Ovary (tissue), 9 donors: ENCODE results near the gene NUDT1. TPM values are rescaled to one million over a fixed set of nuclear protein-coding genes. Genes with fewer than 3 reads are reported as not detected.

Source experiments
- DNase-seq, 5 donors: peaks; one replicate each; pipeline ENCODE4 v3.0.0-alpha.2; 2019 to 2020
- H3K27ac ChIP-seq, 2 donors: fragments of 200-600 bp; one replicate each; pipeline versions ENCODE4 v1.5.1 to v1.8.0; 2019 to 2022
- H3K27me3 ChIP-seq: fragments of 200-600 bp; one replicate; pipeline ENCODE4 v1.8.0; 2022
- H3K36me3 ChIP-seq: fragments of 200-600 bp; sonication (generic); one replicate; pipeline ENCODE4 v1.5.1; 2019
- H3K4me1 ChIP-seq: one replicate; pipeline ENCODE4 v1.8.1; 2013; ENCODE audit warnings: mild to moderate bottlenecking, moderate library complexity; ENCODE audit not compliant: insufficient read depth
- H3K4me3 ChIP-seq: fragments of 200-600 bp; sonication (generic); one replicate; pipeline ENCODE4 v1.5.1; 2017
- H3K9me3 ChIP-seq, 2 donors: fragments of 200-600 bp in 1 of 2; sonication (generic) in 1 of 2; one replicate each; pipeline versions ENCODE4 v1.5.1 to v1.8.1; 2013 to 2019; ENCODE audit warnings: mild to moderate bottlenecking in 1 of 2, moderate library complexity in 1 of 2
- CTCF ChIP-seq, 3 donors: fragments of 450-650 bp in 2 of 3; fragments of 200-600 bp in 1 of 3; IDR thresholded peaks; one replicate each; pipeline versions ENCODE4 v1.5.1 to v1.8.0; 2016 to 2022; ENCODE audit warnings: antibody characterized with exemption in 3 of 3, mild to moderate bottlenecking in 1 of 3
- EP300 ChIP-seq: sonication (generic); formaldehyde crosslinking; IDR thresholded peaks from one replicate; pipeline ENCODE4 v1.6.1; 2017; ENCODE audit warnings: antibody characterized with exemption
- POLR2A ChIP-seq: fragments of 450-650 bp; IDR thresholded peaks from one replicate; pipeline ENCODE4 v1.6.1; 2017; ENCODE audit warnings: antibody characterized with exemption, mild to moderate bottlenecking, moderate library complexity
- WGBS, 3 donors: extraction: QIAGEN DNeasy Blood & Tissue Kit in 1 of 3; methylation state at CpG; one replicate each; pipeline versions ENCODE4 v1.1.5 to v1.1.7; 2013 to 2017; 5-methylcytosine and 5-hydroxymethylcytosine counted together
- intact Hi-C, 4 donors: fragments of 100-400 bp; cut with DNase I; formaldehyde crosslinking; loops; one replicate each; pipeline versions ENCODE4 v1.11.0 to v1.15.1; 2022 to 2023
- polyA plus RNA-seq, 2 donors: library from polyadenylated mRNA; stranded (reverse); fragments of 200-250 nt in 1 of 2; fragments of 350-450 nt in 1 of 2; fragmentation: Illumina TruSeq in 1 of 2; extraction: RNeasy Lipid Tissue Mini Kit (QIAGEN cat#74804) in 1 of 2; gene quantifications; one replicate each; pipeline ENCODE4 v1.2.3, GENCODE V29; 2013 to 2014
- total RNA-seq, 7 donors: library from RNA; depleted of rRNA in 2 of 7; stranded (reverse); fragments of >200 nt in 2 of 7; fragmentation: NEBNext Ultra II Directional in 3 of 7; extraction: Animal tissue kit (Norgen Biotek cat#: 25700) in 3 of 7; gene quantifications; one replicate each; pipeline versions ENCODE4 v1.1.0 to v1.2.4, GENCODE V29; 2016 to 2023
- donor health status: DM: no; HTN: no; CAD: no; lungs with moderate emphysema.
- donor health status: DM: no; HTN: no; CAD: no.
- donor health status: Bipolar disorder and iron deficiency.
- donor health status: DM: yes; HTN: yes; CAD: no.
- donor health status: DM: no; HTN: no; CAD: no.
- donor health status: DM: yes; HTN: yes; CAD: no.

The NUDT1 gene
- total and polyA plus RNA-seq, 9 donors: 2.3 to 15.6 (median 9.1) TPM

- no peak overlapping the region for H3K4me3 ChIP-seq
- intact Hi-C loops: no loop called here
- H3K27me3 ChIP-seq: no peaks in the 10 kb centered on the region
- H3K4me1 ChIP-seq: no peaks in the 10 kb centered on the region
- H3K36me3 ChIP-seq: no peaks in the 10 kb centered on the region
- no peak for DNase-seq
- TF ChIP-seq EP300 (no peak), POLR2A (no peak), CTCF (IDR thresholded peaks at IDR 0.05) (no peak)
- WGBS, 3 donors: 92 to 94% (median 94%) methylated on average over 14 of the region's 14 CpGs
- H3K9me3 ChIP-seq: no peaks in the 10 kb centered on the region
- H3K27ac ChIP-seq: no peak overlapping the region
Measured at GRCh38 chr7:2225336-2225735, 16.7 kb upstream of the NUDT1 start.

- H3K36me3 ChIP-seq: no peaks in the 10 kb centered on the region
- H3K9me3 ChIP-seq: no peaks in the 10 kb centered on the region
- H3K4me3 ChIP-seq: no peak overlapping the region
- no peaks in the 10 kb centered on the region for H3K4me1 ChIP-seq
- H3K27me3 ChIP-seq: no peaks in the 10 kb centered on the region
- TF ChIP-seq EP300: no peak
- TF ChIP-seq CTCF (IDR thresholded peaks at IDR 0.05): no peak
- DNase-seq: no peak
- 95 to 96% (median 95%) methylated on average over 13 of the region's 13 CpGs for WGBS, 3 donors
- intact Hi-C loops: no loop called here
- H3K27ac ChIP-seq: no peak overlapping the region
Measured at GRCh38 chr7:2225830-2226229, 16.2 kb upstream of the NUDT1 start.

DNA sequence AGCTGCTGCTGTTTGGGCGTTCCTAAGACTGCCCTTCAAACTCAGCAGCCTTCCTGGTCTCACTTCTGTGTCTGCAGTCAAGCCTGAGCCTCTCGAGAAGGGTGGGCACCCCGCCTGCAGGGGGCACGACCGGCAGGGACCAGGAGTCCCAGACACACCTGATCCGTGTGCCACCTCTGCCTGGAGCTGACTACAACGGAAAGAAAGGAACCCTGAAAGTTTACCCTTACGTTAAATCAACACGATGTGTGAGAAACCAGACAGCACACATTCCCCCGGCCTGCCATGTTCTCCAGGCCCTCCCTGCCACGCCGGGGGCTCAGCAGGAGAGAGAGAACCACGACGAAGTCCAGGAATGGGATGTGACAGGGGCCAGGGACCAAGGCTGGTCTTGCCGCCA lies 14.3 kb upstream of the NUDT1 start:
- Histone ChIP-seq H3K4me3 (no peak overlapping the region), H3K4me1 (peaks cover 3% of the 10 kb centered on the region), H3K9me3 (no peaks in the 10 kb centered on the region), H3K36me3 (no peaks in the 10 kb centered on the region), H3K27me3 (no peaks in the 10 kb centered on the region), H3K27ac (no peak overlapping the region)
- no peak for DNase-seq
- intact Hi-C loops: no loop called here
- WGBS, 3 donors: 86 to 88% (median 86%) methylated on average over 15 of the region's 15 CpGs
- no peak for TF ChIP-seq CTCF (IDR thresholded peaks at IDR 0.05)

DNA sequence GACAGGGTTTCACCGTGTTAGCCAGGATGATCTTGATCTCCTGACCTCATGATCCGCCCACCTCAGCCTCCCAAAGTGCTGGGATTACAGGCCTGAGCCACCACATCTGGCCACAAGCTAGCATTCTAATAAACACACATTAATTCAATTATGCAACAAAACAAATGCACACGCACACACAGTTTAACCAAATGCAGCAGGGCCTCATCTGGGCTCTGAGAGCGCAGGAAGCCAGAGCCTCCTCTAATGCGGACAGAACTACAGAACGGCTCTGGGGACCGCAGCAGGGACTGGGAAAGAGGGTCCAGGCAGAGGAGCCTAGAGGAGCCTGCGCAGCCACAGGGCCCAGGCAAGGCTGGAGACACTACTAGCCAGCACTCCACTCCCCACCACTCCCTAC lies 13.1 kb upstream of the NUDT1 start:
- intact Hi-C loops: no loop called here
- no peak for DNase-seq
- H3K36me3 ChIP-seq: no peaks in the 10 kb centered on the region
- peaks cover 3% of the 10 kb centered on the region for H3K4me1 ChIP-seq
- H3K27ac ChIP-seq: no peak overlapping the region
- no peaks in the 10 kb centered on the region for H3K27me3 ChIP-seq
- no peaks in the 10 kb centered on the region for H3K9me3 ChIP-seq
- TF ChIP-seq POLR2A (no peak), EP300 (no peak), CTCF (IDR thresholded peaks at IDR 0.05) (no peak)
- H3K4me3 ChIP-seq: no peak overlapping the region
- 85 to 88% (median 85%) methylated on average over 8 of the region's 8 CpGs for WGBS, 3 donors

DNA sequence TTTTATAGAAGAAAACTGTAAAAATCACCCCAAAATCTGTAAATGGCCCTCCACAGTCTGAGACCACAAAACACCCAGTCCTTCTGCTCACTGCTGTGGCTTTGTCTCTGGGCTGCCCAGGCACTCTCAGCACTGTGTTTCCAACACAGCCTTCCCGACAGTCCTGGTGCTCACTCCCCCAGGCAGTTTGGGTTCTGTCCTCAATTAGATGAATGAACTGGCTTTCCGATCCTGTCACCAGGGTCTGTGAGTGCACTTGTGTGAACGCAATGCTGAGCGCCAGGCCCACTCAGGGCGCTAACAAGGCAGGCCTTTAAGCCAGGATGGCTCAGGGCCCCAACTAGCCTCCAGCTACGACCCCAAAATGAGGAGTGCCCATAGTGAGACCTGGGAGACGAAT lies 12.6 kb upstream of the NUDT1 start:
- intact Hi-C loops: no loop called here
- no peak overlapping the region for H3K4me3 ChIP-seq
- H3K9me3 ChIP-seq: no peaks in the 10 kb centered on the region
- WGBS, 3 donors: 90 to 96% (median 94%) methylated on average over 7 of the region's 7 CpGs
- no peak overlapping the region for H3K27ac ChIP-seq
- H3K4me1 ChIP-seq: peaks cover 3% of the 10 kb centered on the region
- TF ChIP-seq POLR2A: no peak
- no peak for TF ChIP-seq EP300
- TF ChIP-seq CTCF (IDR thresholded peaks at IDR 0.05): no peak
- no peak for DNase-seq
- H3K36me3 ChIP-seq: no peaks in the 10 kb centered on the region
- H3K27me3 ChIP-seq: no peaks in the 10 kb centered on the region
